Omental fat pad (tissue), 4 donors: ENCODE results near the gene TMCO2. TPM values are rescaled to one million over a fixed set of nuclear protein-coding genes. Genes with fewer than 3 reads are reported as not detected.

Experiments used
- ATAC-seq: fragments of 150-250 bp; one replicate; pipeline ENCODE4 v1.9.1; 2016; ENCODE audit warnings: mild to moderate bottlenecking, moderate library complexity; ENCODE audit not compliant: low FRiP score
- DNase-seq: peaks from one replicate; pipeline ENCODE4 v3.0.0-alpha.2; 2019; ENCODE audit warnings: low spot score
- total RNA-seq, 4 donors: library from RNA; depleted of rRNA; stranded (reverse); fragments of >200 nt; gene quantifications; one replicate each; pipeline ENCODE4 v1.1.0, GENCODE V29; 2016
- TF ChIP-seq, protein P1 (sequence below), 3 donors: fragments of 450-650 bp; IDR thresholded peaks; one replicate each; pipeline ENCODE4 v1.5.1; 2016 to 2017; ENCODE audit warnings: antibody characterized with exemption in 3 of 3, mild to moderate bottlenecking in 3 of 3, moderate library complexity in 2 of 3

The TMCO2 gene
- total RNA-seq, 4 donors from 2014 or later: not detected

DNA sequence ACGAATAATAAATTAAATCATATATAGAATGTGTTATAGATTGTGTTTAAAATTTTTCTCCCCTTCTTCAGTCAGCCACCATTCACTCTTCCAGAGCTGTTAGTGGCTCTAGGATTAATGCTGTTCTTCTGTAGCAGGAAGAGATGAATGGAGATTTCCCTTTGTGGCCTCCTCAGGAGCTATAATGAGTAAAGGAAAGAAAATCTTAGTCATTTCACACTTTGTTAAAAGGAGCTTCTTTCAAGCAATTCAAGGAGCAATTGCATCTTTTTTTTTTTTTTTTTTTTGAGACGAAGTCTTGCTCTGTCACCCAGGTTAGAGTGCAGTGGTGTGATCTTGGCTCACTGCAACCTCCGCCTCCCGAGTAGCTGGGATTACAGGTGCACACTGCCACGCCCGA lies 23.7 kb upstream of the TMCO2 start:
- ATAC-seq (no peak), DNase-seq (no peak)
- TF ChIP-seq, protein P1, sequence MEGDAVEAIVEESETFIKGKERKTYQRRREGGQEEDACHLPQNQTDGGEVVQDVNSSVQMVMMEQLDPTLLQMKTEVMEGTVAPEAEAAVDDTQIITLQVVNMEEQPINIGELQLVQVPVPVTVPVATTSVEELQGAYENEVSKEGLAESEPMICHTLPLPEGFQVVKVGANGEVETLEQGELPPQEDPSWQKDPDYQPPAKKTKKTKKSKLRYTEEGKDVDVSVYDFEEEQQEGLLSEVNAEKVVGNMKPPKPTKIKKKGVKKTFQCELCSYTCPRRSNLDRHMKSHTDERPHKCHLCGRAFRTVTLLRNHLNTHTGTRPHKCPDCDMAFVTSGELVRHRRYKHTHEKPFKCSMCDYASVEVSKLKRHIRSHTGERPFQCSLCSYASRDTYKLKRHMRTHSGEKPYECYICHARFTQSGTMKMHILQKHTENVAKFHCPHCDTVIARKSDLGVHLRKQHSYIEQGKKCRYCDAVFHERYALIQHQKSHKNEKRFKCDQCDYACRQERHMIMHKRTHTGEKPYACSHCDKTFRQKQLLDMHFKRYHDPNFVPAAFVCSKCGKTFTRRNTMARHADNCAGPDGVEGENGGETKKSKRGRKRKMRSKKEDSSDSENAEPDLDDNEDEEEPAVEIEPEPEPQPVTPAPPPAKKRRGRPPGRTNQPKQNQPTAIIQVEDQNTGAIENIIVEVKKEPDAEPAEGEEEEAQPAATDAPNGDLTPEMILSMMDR (IDR thresholded peaks at IDR 0.05): no peak

DNA sequence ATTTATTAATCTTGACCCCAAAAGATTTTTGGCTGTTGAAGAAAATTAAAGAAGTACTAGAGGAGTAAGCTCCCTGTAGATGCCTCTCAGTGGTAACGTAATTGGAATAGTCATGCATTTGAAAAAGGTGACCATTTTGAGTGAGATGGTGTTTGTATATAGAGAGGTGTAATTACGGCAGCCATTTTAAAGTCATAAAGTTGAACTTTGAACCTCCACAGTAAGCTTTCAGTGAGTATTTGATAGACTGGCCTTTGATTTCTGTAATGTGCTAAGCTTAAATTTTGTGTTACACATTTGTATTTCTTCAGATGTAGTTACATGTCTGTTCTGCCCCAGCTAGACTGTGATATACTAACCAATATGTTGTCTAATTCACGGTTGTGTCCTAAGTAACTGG lies 21.5 kb upstream of the TMCO2 start:
- TF ChIP-seq, protein P1 (IDR thresholded peaks at IDR 0.05): no peak
- ATAC-seq (no peak), DNase-seq (no peak)

DNA sequence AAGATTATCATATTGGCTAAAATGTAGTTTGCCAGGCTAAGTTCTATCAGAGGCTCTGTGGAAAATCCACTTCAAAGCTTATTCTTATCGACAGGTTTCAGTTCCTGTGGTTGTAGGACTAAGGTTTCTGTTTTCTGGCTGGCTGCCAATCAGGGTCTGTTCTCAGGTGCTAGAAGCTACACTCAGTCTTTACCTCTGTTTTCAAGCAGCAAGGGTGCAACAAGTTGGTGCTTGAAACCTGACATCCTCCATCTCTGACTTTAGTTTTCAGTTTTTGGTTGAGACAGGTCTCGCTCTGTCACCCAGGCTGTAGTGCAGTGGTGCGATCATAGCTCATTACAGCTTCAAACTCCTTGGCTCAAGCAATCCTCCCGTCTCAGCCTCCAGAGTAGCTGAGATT lies 15.3 kb upstream of the TMCO2 start:
- DNase-seq (no peak), ATAC-seq (no peak)
- TF ChIP-seq, protein P1 (IDR thresholded peaks at IDR 0.05): no peak

DNA sequence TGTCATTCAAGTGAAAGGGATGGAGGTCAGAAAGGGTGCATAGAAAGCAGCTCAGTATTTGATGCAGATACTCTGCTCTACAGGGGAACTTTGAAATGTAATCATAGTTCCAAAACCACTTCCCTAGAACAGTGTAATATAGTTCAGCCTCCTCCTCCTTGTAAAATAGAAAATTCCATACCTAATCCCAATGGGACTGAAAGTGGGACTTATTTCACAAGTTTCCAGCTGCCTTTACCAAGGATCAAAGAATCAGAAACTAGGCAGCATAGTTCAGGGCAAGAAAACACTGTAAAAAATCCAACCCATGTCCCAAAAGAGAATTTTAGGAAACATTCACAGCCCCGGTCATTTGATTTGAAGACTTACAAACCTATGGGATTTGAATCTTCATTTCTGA lies 8.1 kb upstream of the TMCO2 start:
- TF ChIP-seq, protein P1 (IDR thresholded peaks at IDR 0.05): no peak
- DNase-seq (no peak), ATAC-seq (no peak)

DNA sequence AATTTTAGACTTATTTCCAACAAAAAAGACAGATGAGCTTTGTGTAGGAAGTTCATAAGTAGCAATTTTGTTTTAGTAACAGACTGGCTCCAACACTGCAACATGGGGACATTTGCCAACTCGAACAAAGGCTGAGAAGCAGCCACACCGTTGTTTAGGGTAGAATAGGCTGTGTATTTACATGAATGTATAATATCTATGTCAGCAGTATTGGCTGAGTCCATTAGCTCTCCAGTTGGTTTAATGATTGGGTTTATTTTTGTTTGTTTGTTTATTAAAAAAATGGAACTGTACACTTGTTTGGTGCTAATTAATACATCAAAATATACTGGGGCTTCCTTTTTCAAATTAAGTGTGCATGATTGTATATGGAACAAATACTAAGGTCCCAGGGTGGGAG lies 7.3 kb upstream of the TMCO2 start:
- TF ChIP-seq, protein P1 (IDR thresholded peaks at IDR 0.05): no peak
- ATAC-seq: no peak
- DNase-seq: no peak

DNA sequence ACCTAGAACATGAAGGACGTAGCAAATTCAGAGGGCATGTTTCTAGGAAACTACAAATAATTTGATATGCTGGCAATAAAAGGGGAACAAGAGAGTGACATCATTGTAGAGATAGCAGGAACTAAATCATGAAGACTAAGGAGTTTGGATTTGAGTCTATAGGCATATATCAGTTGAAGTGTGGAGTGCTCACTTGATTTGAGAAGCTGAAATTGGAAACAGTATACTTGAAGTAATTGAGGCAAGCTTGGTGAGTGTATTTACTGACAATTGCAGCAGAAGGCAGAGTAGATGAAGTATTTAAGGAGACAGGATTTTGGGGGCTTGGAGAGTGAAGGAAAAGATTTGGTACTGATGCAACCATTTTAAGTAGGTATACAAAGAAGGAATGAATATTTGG lies 6.4 kb upstream of the TMCO2 start:
- ATAC-seq (no peak), DNase-seq (no peak)
- TF ChIP-seq, protein P1 (IDR thresholded peaks at IDR 0.05): no peak

DNA sequence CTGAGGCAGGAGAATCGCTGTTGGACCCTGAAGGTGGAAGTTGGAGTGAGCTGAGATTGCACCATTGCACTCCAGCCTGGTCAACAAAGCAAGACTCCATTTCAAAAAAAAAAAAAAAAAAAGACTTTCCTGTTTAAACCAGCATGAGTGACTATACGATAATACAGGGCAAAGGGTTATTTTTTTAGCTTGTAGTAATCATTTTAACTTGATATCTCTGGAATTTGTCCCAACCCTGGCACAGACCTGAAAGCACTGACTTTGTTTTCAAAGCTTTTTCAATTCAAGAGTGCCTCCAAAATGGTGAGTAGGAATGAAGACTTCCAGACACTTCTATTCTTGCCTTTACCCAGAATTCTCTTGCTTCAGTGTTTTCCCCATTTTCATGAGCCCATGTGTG lies 4.4 kb upstream of the TMCO2 start:
- ATAC-seq (no peak), DNase-seq (no peak)
- TF ChIP-seq, protein P1 (IDR thresholded peaks at IDR 0.05): no peak
